ENCODE results near the gene CALR3.

DNA sequence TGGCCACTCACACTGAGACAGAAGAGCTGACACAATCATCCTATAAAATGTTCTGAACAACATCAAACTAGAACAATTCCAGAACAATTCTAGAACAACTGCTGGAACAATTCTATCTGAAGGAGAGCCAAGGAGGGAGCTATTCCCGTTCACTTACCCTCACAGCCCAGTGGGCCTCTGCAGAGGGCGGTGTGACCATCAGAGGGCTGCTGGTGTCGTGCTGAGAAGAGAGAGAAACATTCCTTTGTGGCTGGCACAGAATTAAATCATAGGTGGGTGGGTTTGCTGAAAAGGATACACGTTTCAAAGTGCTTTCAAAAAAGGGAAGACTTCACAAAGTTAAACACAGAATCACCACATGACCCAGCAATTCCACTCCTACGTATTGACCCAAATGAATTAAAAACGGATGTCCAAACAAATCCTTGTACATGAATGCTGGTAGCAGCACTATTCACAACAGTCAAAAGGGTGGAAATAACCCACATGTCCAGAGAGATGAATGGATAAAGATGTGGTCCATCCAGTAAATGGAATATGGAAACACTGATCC is 59.1 kb downstream of the CALR3 start:
- TF ChIP-seq MAF1 (CRISPR knock-in tag; IDR thresholded peaks at IDR 0.05; ENCODE audit: borderline replicate concordance) (no peak), EZH2 (conservative IDR thresholded peaks at IDR 0.05; ENCODE audit: low read depth, low read length) (no peak)
